ENCODE data around the gene DISP3.

DNA sequence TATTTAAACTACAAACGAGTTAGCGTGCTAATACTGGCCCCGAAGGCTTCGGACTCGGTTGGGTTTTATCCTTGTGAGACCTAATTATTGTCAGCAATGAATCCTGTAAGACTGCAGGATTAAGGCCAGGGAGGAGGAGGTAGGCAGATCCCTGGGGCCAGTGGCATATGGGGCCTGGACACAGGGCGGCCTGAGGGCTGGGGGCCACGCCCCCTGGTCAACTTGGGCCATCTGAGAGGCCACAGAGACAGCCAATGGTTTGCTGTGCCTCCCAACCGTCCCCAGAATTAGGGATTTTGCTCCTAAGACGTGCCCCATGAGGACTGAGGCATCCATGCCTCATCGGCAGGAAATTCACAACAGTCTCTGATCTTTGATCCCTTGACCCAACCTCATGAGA lies 31.1 kb upstream of the DISP3 start:
- TF ChIP-seq, protein P1, sequence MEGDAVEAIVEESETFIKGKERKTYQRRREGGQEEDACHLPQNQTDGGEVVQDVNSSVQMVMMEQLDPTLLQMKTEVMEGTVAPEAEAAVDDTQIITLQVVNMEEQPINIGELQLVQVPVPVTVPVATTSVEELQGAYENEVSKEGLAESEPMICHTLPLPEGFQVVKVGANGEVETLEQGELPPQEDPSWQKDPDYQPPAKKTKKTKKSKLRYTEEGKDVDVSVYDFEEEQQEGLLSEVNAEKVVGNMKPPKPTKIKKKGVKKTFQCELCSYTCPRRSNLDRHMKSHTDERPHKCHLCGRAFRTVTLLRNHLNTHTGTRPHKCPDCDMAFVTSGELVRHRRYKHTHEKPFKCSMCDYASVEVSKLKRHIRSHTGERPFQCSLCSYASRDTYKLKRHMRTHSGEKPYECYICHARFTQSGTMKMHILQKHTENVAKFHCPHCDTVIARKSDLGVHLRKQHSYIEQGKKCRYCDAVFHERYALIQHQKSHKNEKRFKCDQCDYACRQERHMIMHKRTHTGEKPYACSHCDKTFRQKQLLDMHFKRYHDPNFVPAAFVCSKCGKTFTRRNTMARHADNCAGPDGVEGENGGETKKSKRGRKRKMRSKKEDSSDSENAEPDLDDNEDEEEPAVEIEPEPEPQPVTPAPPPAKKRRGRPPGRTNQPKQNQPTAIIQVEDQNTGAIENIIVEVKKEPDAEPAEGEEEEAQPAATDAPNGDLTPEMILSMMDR (IDR thresholded peaks at IDR 0.05; ENCODE audit: low read depth, low read length, poor library complexity, severe bottlenecking): no peak
- no peak for TF ChIP-seq EZH2phosphoT487 (IDR thresholded peaks at IDR 0.05; ENCODE audit: borderline replicate concordance, low read length)

Data from DOHH2 (cell line).